H1 (cell line): ENCODE results near the gene TCEAL7. TPM values are rescaled to one million over a fixed set of nuclear protein-coding genes. Genes with fewer than 3 reads are reported as not detected.

Experiments used
- CTCF ChIA-PET: fragments of 300-600 bp; sonication (Branson Sonifier 250); formaldehyde crosslinking; loops from one replicate; lab custom pipeline; 2021; ENCODE audit not compliant: partially characterized antibody; lab: Charles Lee
- POLR2A ChIA-PET: fragments of 300-600 bp; sonication (Branson Sonifier 250); formaldehyde crosslinking; loops from one replicate; lab custom pipeline; 2021; ENCODE audit warnings: inconsistent platforms; ENCODE audit not compliant: partially characterized antibody; lab: Charles Lee
- DNase-seq, 2 experiments: peaks; one replicate each; pipeline versions ENCODE4 v3.0.0 to v3.0.0-alpha.2; 2010 to 2022; ENCODE audit warnings: low spot score in 2 of 2, low read depth in 1 of 2, mixed read lengths in 1 of 2
- FAIRE-seq: peaks from 2 replicates; lab custom pipeline; 2011; peaks lifted over from hg19 to GRCh38; lab: Jason Lieb, UNC
- H2AFZ ChIP-seq: 2 replicates; pipeline ENCODE4 v1.8.1; 2012; ENCODE audit warnings: low read length, inconsistent platforms
- H2AK5ac ChIP-seq: 2 replicates; pipeline ENCODE4 v1.6.1; 2013; ENCODE audit warnings: low read depth, low read length
- H2BK120ac ChIP-seq: replicated peaks from 2 replicates; pipeline ENCODE3; 2013; ENCODE audit warnings: low read depth, low read length, inconsistent platforms
- H2BK12ac ChIP-seq: 2 replicates; pipeline ENCODE4 v1.6.1; 2013; ENCODE audit warnings: low read depth, low read length
- H2BK15ac ChIP-seq: 2 replicates; pipeline ENCODE4 v1.6.1; 2013; ENCODE audit warnings: low read length
- H2BK20ac ChIP-seq: 2 replicates; pipeline ENCODE4 v1.6.1; 2013; ENCODE audit warnings: low read length
- H2BK5ac ChIP-seq: 2 replicates; pipeline ENCODE4 v1.6.1; 2013; ENCODE audit warnings: low read depth, low read length
- H3K14ac ChIP-seq: 2 replicates; pipeline ENCODE4 v1.6.1; 2013; ENCODE audit warnings: inconsistent platforms; ENCODE audit not compliant: insufficient read length
- H3K18ac ChIP-seq: 2 replicates; pipeline ENCODE4 v1.6.1; 2013; ENCODE audit warnings: low read length; ENCODE audit errors: extremely low read depth
- H3K23ac ChIP-seq: 2 replicates; pipeline ENCODE4 v1.6.1; 2013; ENCODE audit warnings: inconsistent platforms; ENCODE audit not compliant: insufficient read length
- H3K23me2 ChIP-seq: 2 replicates; pipeline ENCODE4 v1.6.1; 2013; ENCODE audit warnings: low read depth, low read length
- H3K27ac ChIP-seq: 2 replicates; pipeline ENCODE4 v1.6.1; 2011; ENCODE audit warnings: low read depth, low read length, inconsistent platforms
- H3K27me3 ChIP-seq, 4 experiments: replicated peaks in 1 of 4; 1 replicate in 1 of 4; 2 replicates in 3 of 4; pipeline versions ENCODE4 v1.6.1 to v1.8.1; 2011 to 2013; ENCODE audit warnings: low read length in 3 of 4, mild to moderate bottlenecking in 3 of 4, inconsistent platforms in 2 of 4, mixed read lengths in 2 of 4, moderate library complexity in 1 of 4; ENCODE audit not compliant: control insufficient read depth in 3 of 4, insufficient read depth in 3 of 4; ENCODE audit errors: extremely low read depth in 1 of 4
- H3K36me3 ChIP-seq, 4 experiments: 2 replicates each; pipeline versions ENCODE4 v1.6.1 to v1.8.1; 2011 to 2013; ENCODE audit warnings: mild to moderate bottlenecking in 4 of 4, low read length in 3 of 4, moderate library complexity in 2 of 4, control low read depth in 1 of 4, inconsistent platforms in 1 of 4; ENCODE audit not compliant: insufficient read depth in 4 of 4, control insufficient read depth in 2 of 4
- H3K4ac ChIP-seq: replicated peaks from 2 replicates; pipeline ENCODE3; 2013; ENCODE audit warnings: low read length, low read depth, mixed read lengths, inconsistent platforms; ENCODE audit not compliant: insufficient read length
- H3K4me1 ChIP-seq, 4 experiments: replicated peaks in 1 of 4; 1 replicate in 1 of 4; 2 replicates in 3 of 4; pipeline versions ENCODE4 v1.6.1 to v1.8.1; 2011 to 2013; ENCODE audit warnings: low read length in 3 of 4, inconsistent platforms in 2 of 4, mixed read lengths in 1 of 4; ENCODE audit not compliant: insufficient read depth in 4 of 4, control insufficient read depth in 3 of 4
- H3K4me2 ChIP-seq, 2 experiments: 2 replicates each; pipeline versions ENCODE4 v1.6.1 to v1.8.1; 2011 to 2013; ENCODE audit warnings: low read depth in 2 of 2, low read length in 2 of 2, control low read depth in 1 of 2, inconsistent platforms in 1 of 2, mild to moderate bottlenecking in 1 of 2; ENCODE audit not compliant: insufficient read depth in 1 of 2
- H3K4me3 ChIP-seq, 4 experiments: fragments of 200-600, 300-600 bp in 1 of 4; sonication (generic), shearing (Covaris generic), sonication (Bioruptor Twin) in 1 of 4; 2 replicates each; pipeline versions ENCODE4 v1.5.1 to v1.8.1; 2011 to 2016; ENCODE audit warnings: low read length in 4 of 4, low read depth in 3 of 4, control low read depth in 2 of 4, inconsistent platforms in 2 of 4, mild to moderate bottlenecking in 2 of 4, mixed read lengths in 1 of 4, moderate library complexity in 1 of 4; ENCODE audit not compliant: insufficient read depth in 2 of 4; ENCODE audit errors: extremely low read depth in 1 of 4
- H3K56ac ChIP-seq: replicated peaks from 2 replicates; pipeline ENCODE3; 2013; ENCODE audit warnings: low read depth, mild to moderate bottlenecking, mixed read lengths, low read length, inconsistent platforms; ENCODE audit not compliant: insufficient read length
- H3K79me1 ChIP-seq: 2 replicates; pipeline ENCODE4 v1.6.1; 2013; ENCODE audit warnings: low read depth, low read length, control low read depth
- H3K79me2 ChIP-seq, 2 experiments: 2 replicates each; pipeline versions ENCODE4 v1.6.1 to v1.8.1; 2012 to 2013; ENCODE audit warnings: low read length in 2 of 2, mild to moderate bottlenecking in 2 of 2, inconsistent platforms in 1 of 2; ENCODE audit not compliant: insufficient read depth in 2 of 2, control insufficient read depth in 1 of 2
- H3K9ac ChIP-seq, 4 experiments: replicated peaks in 1 of 4; 1 replicate in 1 of 4; 2 replicates in 3 of 4; pipeline versions ENCODE4 v1.6.1 to v1.8.1; 2011 to 2013; ENCODE audit warnings: low read depth in 3 of 4, low read length in 3 of 4, control low read depth in 2 of 4, mild to moderate bottlenecking in 2 of 4, moderate library complexity in 2 of 4, inconsistent platforms in 1 of 4; ENCODE audit errors: extremely low read depth in 1 of 4
- H3K9me3 ChIP-seq, 2 experiments: 2 replicates each; pipeline versions ENCODE4 v1.6.1 to v1.8.1; 2012 to 2013; ENCODE audit warnings: mild to moderate bottlenecking in 2 of 2, moderate library complexity in 2 of 2, control low read depth in 1 of 2, inconsistent platforms in 1 of 2, low read depth in 1 of 2, low read length in 1 of 2, mixed read lengths in 1 of 2; ENCODE audit not compliant: insufficient read depth in 2 of 2
- H4K20me1 ChIP-seq, 2 experiments: replicated peaks in 1 of 2; 2 replicates each; pipeline versions ENCODE3 to v1.8.1; 2011 to 2013; ENCODE audit warnings: inconsistent platforms in 2 of 2, low read length in 2 of 2, mild to moderate bottlenecking in 1 of 2; ENCODE audit not compliant: insufficient read depth in 2 of 2, control insufficient read depth in 1 of 2
- H4K5ac ChIP-seq: 2 replicates; pipeline ENCODE4 v1.6.1; 2013; ENCODE audit warnings: low read length, low read depth, mixed read lengths, inconsistent platforms; ENCODE audit not compliant: insufficient read length
- H4K8ac ChIP-seq: 2 replicates; pipeline ENCODE4 v1.8.0; 2013; ENCODE audit warnings: mild to moderate bottlenecking, moderate library complexity, low read length, inconsistent platforms; ENCODE audit not compliant: insufficient read depth; ENCODE audit errors: extremely low read depth
- H4K91ac ChIP-seq: replicated peaks from 2 replicates; pipeline ENCODE3; 2013; ENCODE audit warnings: low read length, mixed read lengths, inconsistent platforms; ENCODE audit not compliant: insufficient read length
- CEBPB ChIP-seq: IDR thresholded peaks from 2 replicates; pipeline ENCODE4 v1.6.1; 2012; ENCODE audit warnings: low read depth, low read length
- MAX ChIP-seq: IDR thresholded peaks from 2 replicates; pipeline ENCODE4 v1.6.1; 2012; ENCODE audit warnings: inconsistent platforms
- SP2 ChIP-seq: IDR thresholded peaks from 2 replicates; pipeline ENCODE4 v1.6.1; 2012; ENCODE audit warnings: mild to moderate bottlenecking, low read length, inconsistent platforms
- TAF1 ChIP-seq: IDR thresholded peaks from 2 replicates; pipeline ENCODE4 v1.6.1; 2011; ENCODE audit warnings: mild to moderate bottlenecking, low read depth, low read length
- TEAD4 ChIP-seq: IDR thresholded peaks from 2 replicates; pipeline ENCODE4 v1.6.1; 2012; ENCODE audit warnings: low read depth, low read length, inconsistent platforms, mixed read lengths
- WGBS, 2 experiments: shearing (Covaris generic) in 1 of 2; methylation state at CpG; one replicate each; pipeline versions ENCODE4 v1.1.6 to v1.1.7; 2013 to 2015; ENCODE audit warnings: low lambda C conversion rate in 2 of 2, mixed read lengths in 2 of 2, inconsistent platforms in 1 of 2, low coverage in 1 of 2, missing lambda C conversion rate in 1 of 2; ENCODE audit not compliant: insufficient replicate concordance in 2 of 2, insufficient coverage in 1 of 2, insufficient read length in 1 of 2; ENCODE audit errors: extremely low coverage in 1 of 2, missing lambda C conversion rate in 1 of 2; 5-methylcytosine and 5-hydroxymethylcytosine counted together
- polyA plus RNA-seq, 7 experiments: library from polyadenylated mRNA; depleted of rRNA in 3 of 7; stranded (reverse) in 5 of 7; unstranded in 2 of 7; fragments of >200 nt in 5 of 7; fragments of 200-250 nt in 2 of 7; gene quantifications; 1 replicate in 5 of 7; 2 replicates in 1 of 7; 4 replicates in 1 of 7; pipeline versions ENCODE4 v1.2.1 to v1.2.3, GENCODE V29; 2011 to 2013; ENCODE audit warnings: missing spikeins in 2 of 7, mixed read lengths in 2 of 7
- total RNA-seq: library from RNA; stranded (reverse); fragmentation: NEBNext Ultra II Directional; extraction: Animal tissue kit (Norgen Biotek cat#: 25700); gene quantifications from 2 replicates; pipeline ENCODE4 v1.2.1, GENCODE V29; 2021

TCEAL7 gene
- total and polyA plus RNA-seq, 2 of the 8 experiments (the other 6 are each of a cell fraction or from before 2014, with no cell fraction given): 7.9 to 11.6 TPM

DNA sequence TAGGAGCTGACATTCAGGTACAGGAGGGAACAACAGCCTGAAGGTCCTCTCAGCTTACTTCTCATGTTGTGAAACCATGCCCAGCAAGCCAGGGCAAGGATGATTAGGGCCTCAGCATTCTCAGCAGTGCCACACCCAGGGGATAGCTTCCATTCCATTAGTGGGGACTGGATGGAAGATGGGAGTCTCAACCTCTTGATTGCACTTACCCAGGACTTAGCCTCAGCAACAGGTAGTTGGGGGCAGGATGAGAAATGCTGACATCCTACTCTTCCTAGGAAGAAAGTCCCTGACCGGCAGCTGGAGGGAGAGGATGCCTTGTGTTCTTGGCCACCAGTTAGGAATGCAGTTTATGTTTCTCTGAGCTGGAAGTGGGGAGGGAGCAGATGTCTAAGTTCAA, 37.5 kb downstream of the TCEAL7 start:
- no peaks in the 10 kb centered on the region for H3K79me1 ChIP-seq
- H3K4me1 ChIP-seq: peaks cover 0 to 2% (median 0%) of the 10 kb centered on the region in 4 experiments; a peak in 1 of 7 replicates
- H3K27me3 ChIP-seq: no peaks in the 10 kb centered on the region
- no peak overlapping the region for H4K91ac ChIP-seq
- H3K14ac ChIP-seq: no peak overlapping the region
- no peak overlapping the region for H2AK5ac ChIP-seq
- no peaks in the 10 kb centered on the region for H3K23me2 ChIP-seq
- H3K4ac ChIP-seq: no peak overlapping the region
- no peak for DNase-seq
- H3K23ac ChIP-seq: no peak overlapping the region
- H4K20me1 ChIP-seq: no peaks in the 10 kb centered on the region
- H2BK15ac ChIP-seq: no peak overlapping the region
- H3K56ac ChIP-seq: no peak overlapping the region
- no peak overlapping the region for H2BK20ac ChIP-seq
- H3K27ac ChIP-seq: no peak overlapping the region
- no peak overlapping the region for H3K4me2 ChIP-seq
- no peak overlapping the region for H3K18ac ChIP-seq
- no peaks in the 10 kb centered on the region for H3K79me2 ChIP-seq
- H4K5ac ChIP-seq: no peak overlapping the region
- no peak overlapping the region; the same call in 1 of the 2 replicates for H2BK12ac ChIP-seq
- H2AFZ ChIP-seq: no peak overlapping the region
- H3K9ac ChIP-seq: no peak overlapping the region
- H3K36me3 ChIP-seq: no peaks in the 10 kb centered on the region
- TF ChIP-seq TEAD4 (no peak), SP2 (no peak), TAF1 (no peak), MAX (no peak), CEBPB (no peak)
- no peak for FAIRE-seq
- H2BK5ac ChIP-seq: no peak overlapping the region
- H3K9me3 ChIP-seq: no peaks in the 10 kb centered on the region
- H2BK120ac ChIP-seq: no peak overlapping the region
- no peak overlapping the region for H4K8ac ChIP-seq
- WGBS, 2 experiments: 57% methylated on average over 1 of the region's 1 CpG; no CpG with 5 or more reads in 1 of the 2 experiments
- POLR2A ChIA-PET: interaction anchor here (1.4 to 2.9 kb wide), 3 partner anchors 10 to 12 kb away, joined by 8 to 18 read pairs (median 13); partner anchors contain the start of genes BEX3 and TCEAL9
- H3K4me3 ChIP-seq: no peak overlapping the region
- CTCF ChIA-PET: no interaction called here
